Measurements from ENCODE around the gene IL17RA. TPM values are rescaled to one million over a fixed set of nuclear protein-coding genes. Genes with fewer than 3 reads are reported as not detected.

The IL17RA gene
- total and polyA plus RNA-seq, 2 experiments from 2014 or later: 8.4 to 14.6 TPM

- Histone ChIP-seq H3K4me3 (no peak overlapping the region), H2AFZ (no peak overlapping the region), H3K36me3 (replicated peaks; ENCODE audit: insufficient read depth, low read depth) (no peaks in the 10 kb centered on the region), H4K20me1 (ENCODE audit: insufficient read depth, poor library complexity, severe bottlenecking) (peaks cover 1% of the 10 kb centered on the region), H3K4me1 (ENCODE audit: insufficient read depth) (peaks cover 7% of the 10 kb centered on the region), H3K4me2 (no peak overlapping the region), H3K79me2 (peaks cover 4% of the 10 kb centered on the region), H3K9me2 (replicated peaks; ENCODE audit: insufficient read depth) (no peaks in the 10 kb centered on the region), H3K27ac (no peak overlapping the region), H3K9me3 (ENCODE audit: low read depth) (no peaks in the 10 kb centered on the region), H3K27me3 (no peaks in the 10 kb centered on the region)
- TF ChIP-seq CTCF (IDR thresholded peaks at IDR 0.05; ENCODE audit: poor library complexity) (no peak), EZH2 (IDR thresholded peaks at IDR 0.05; ENCODE audit: borderline replicate concordance) (no peak), EZH2phosphoT487 (IDR thresholded peaks at IDR 0.05; ENCODE audit: low read depth, severe bottlenecking, unreplicated experiment) (no peak)
- DNase-seq (ENCODE audit: low spot score): no peak
- WGBS (ENCODE audit: low lambda C conversion rate, missing lambda C conversion rate): 77% methylated on average over 8 of the region's 8 CpGs
Observed at GRCh38 chr22:17162731-17163130, 77.9 kb downstream of the IL17RA start.

- no peaks in the 10 kb centered on the region for H4K20me1 ChIP-seq (ENCODE audit: insufficient read depth, poor library complexity, severe bottlenecking)
- DNase-seq (ENCODE audit: low spot score): no peak
- 88% methylated on average over 3 of the region's 3 CpGs for WGBS (ENCODE audit: low lambda C conversion rate, missing lambda C conversion rate)
Observed at GRCh38 chr22:17164392-17165024, 79.7 kb downstream of the IL17RA start.

More at GRCh38 chr22:17164392-17165024, 79.7 kb downstream of the IL17RA start:
- no peaks in the 10 kb centered on the region for H3K79me2 ChIP-seq
- no peak overlapping the region for H3K4me2 ChIP-seq
- H3K36me3 ChIP-seq (replicated peaks; ENCODE audit: insufficient read depth, low read depth): no peaks in the 10 kb centered on the region
- H3K27ac ChIP-seq: no peak overlapping the region
- H3K9me3 ChIP-seq (ENCODE audit: low read depth): no peaks in the 10 kb centered on the region
- no peaks in the 10 kb centered on the region for H3K4me1 ChIP-seq (ENCODE audit: insufficient read depth)
- TF ChIP-seq CTCF (IDR thresholded peaks at IDR 0.05; ENCODE audit: poor library complexity) (peak; percentile 2), EZH2 (IDR thresholded peaks at IDR 0.05; ENCODE audit: borderline replicate concordance) (no peak)
- no peak overlapping the region for H3K4me3 ChIP-seq
- no peak overlapping the region for H2AFZ ChIP-seq
- no peaks in the 10 kb centered on the region for H3K9me2 ChIP-seq (replicated peaks; ENCODE audit: insufficient read depth)
- H3K27me3 ChIP-seq: no peaks in the 10 kb centered on the region

Other genes starting within 250 kb of the IL17RA start
- gene GAB4, start 76.8 kb upstream of the IL17RA start, total RNA-seq: not detected in 2 replicates
- gene GAB4, start 76.8 kb upstream of the IL17RA start, polyA plus RNA-seq: not detected in 2 replicates
- gene TMEM121B, start 36.4 kb downstream of the IL17RA start, total RNA-seq: 0.50 and 0.76 TPM in 2 replicates
- 0.30 TPM in 1 of 2 replicates, not detected in the other for gene TMEM121B, start 36.4 kb downstream of the IL17RA start, polyA plus RNA-seq
- 25.9 and 32.9 TPM in 2 replicates for gene HDHD5, start 74.3 kb downstream of the IL17RA start, total RNA-seq
- gene HDHD5, start 74.3 kb downstream of the IL17RA start, polyA plus RNA-seq: 46.4 and 53.2 TPM in 2 replicates
- 12.1 and 17.5 TPM in 2 replicates for gene ADA2, start 134.4 kb downstream of the IL17RA start, total RNA-seq
- gene ADA2, start 134.4 kb downstream of the IL17RA start, polyA plus RNA-seq: 13.8 and 14.1 TPM in 2 replicates

All from hepatocyte (in vitro differentiated cells).